CD4-positive, CD25-positive, alpha-beta regulatory T cell (primary cell): ENCODE results near the gene EXOC4. TPM values are rescaled to one million over a fixed set of nuclear protein-coding genes. Genes with fewer than 3 reads are reported as not detected.

Experiments
- ATAC-seq, 2 donors: fragments of 150-1000 bp; cut with Tn5 transposase; one replicate each; pipeline ENCODE4 v1.10.0; 2021; ENCODE audit warnings: low read depth in 2 of 2, moderate number of reproducible peaks in 2 of 2, moderate library complexity in 1 of 2
- DNase-seq, 3 donors: peaks; one replicate each; pipeline versions ENCODE4 v3.0.0 to v3.0.0-alpha.2; 2012 to 2022; ENCODE audit warnings: mixed read lengths in 1 of 3
- H3K27ac ChIP-seq: one replicate; pipeline ENCODE4 v1.7.0; 2013; ENCODE audit warnings: mild to moderate bottlenecking, low read length; ENCODE audit not compliant: insufficient read depth, poor library complexity, severe bottlenecking
- H3K27me3 ChIP-seq: one replicate; pipeline ENCODE4 v1.7.0; 2013; ENCODE audit warnings: low read length; ENCODE audit not compliant: control insufficient read depth, insufficient read depth
- H3K36me3 ChIP-seq: one replicate; pipeline ENCODE4 v1.7.0; 2013; ENCODE audit warnings: mild to moderate bottlenecking, low read length, moderate library complexity; ENCODE audit not compliant: control insufficient read depth, insufficient read depth
- H3K4me1 ChIP-seq: 2 replicates; pipeline ENCODE4 v1.7.0; 2013; ENCODE audit warnings: mild to moderate bottlenecking, low read length; ENCODE audit not compliant: insufficient read depth, control insufficient read depth, poor library complexity, severe bottlenecking
- H3K4me3 ChIP-seq: one replicate; pipeline ENCODE4 v1.7.0; 2013; ENCODE audit warnings: low read depth, mild to moderate bottlenecking, low read length, moderate library complexity
- H3K9me3 ChIP-seq, 2 experiments: 1 replicate in 1 of 2; 2 replicates in 1 of 2; pipeline ENCODE4 v1.7.0; 2013; ENCODE audit warnings: low read length in 2 of 2, mild to moderate bottlenecking in 1 of 2, moderate library complexity in 1 of 2; ENCODE audit not compliant: control insufficient read depth in 2 of 2
- H3K27ac Mint-ChIP-seq, 3 donors: one replicate each; pipeline ENCODE4 v1.8.0; 2020 to 2022; ENCODE audit warnings: mild to moderate bottlenecking in 3 of 3, mixed read lengths in 3 of 3, moderate library complexity in 2 of 3
- H3K27me3 Mint-ChIP-seq: one replicate; pipeline ENCODE4 v1.8.0; 2022; ENCODE audit warnings: mild to moderate bottlenecking, mixed read lengths
- H3K36me3 Mint-ChIP-seq: one replicate; pipeline ENCODE4 v1.8.0; 2020; ENCODE audit warnings: mixed read lengths
- H3K4me1 Mint-ChIP-seq, 4 donors: one replicate each; pipeline ENCODE4 v1.8.0; 2020 to 2022; ENCODE audit warnings: mixed read lengths in 4 of 4, mild to moderate bottlenecking in 1 of 4
- H3K4me3 Mint-ChIP-seq, 4 donors: one replicate each; pipeline ENCODE4 v1.8.0; 2020 to 2022; ENCODE audit warnings: mild to moderate bottlenecking in 4 of 4, mixed read lengths in 4 of 4, moderate library complexity in 3 of 4
- H3K9me3 Mint-ChIP-seq, 7 donors: one replicate each; pipeline ENCODE4 v1.8.0; 2020 to 2022; ENCODE audit warnings: mixed read lengths in 7 of 7, mild to moderate bottlenecking in 3 of 7, moderate library complexity in 2 of 7
- polyA plus RNA-seq, 4 donors: library from polyadenylated mRNA; unstranded; fragments of 300-500 nt; fragmentation: Illumina TruSeq; gene quantifications; one replicate each; pipeline ENCODE4 v1.2.3, GENCODE V29; 2021
- total RNA-seq: library from RNA; stranded (reverse); gene quantifications from one replicate; pipeline ENCODE4 v1.2.3, GENCODE V29; 2022

EXOC4 gene
- total and polyA plus RNA-seq, 5 donors from 2014 or later, result 39.1 to 118 (median 52.2) TPM

DNA sequence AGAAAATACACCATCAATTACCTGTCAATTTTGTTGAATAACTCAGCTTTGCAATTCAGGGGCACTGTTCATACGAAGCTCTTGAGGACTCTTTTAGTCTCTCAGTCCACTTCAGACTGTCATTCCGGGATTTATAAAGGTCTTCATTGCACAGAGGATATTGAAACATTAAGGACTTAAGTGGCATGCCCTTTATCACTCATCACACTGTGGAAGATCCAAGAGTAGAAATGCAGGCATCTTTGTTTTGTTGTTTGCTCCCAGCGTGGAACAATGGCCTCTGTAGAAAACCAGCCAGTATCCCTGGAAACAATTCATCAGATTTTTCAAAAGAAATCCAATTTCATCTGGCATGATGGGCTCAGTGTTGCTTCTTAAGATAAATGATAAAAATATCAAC, 808.0 kb downstream of the EXOC4 start:
- no peaks in the 10 kb centered on the region for H3K27me3 Mint-ChIP-seq
- no peaks in the 10 kb centered on the region for H3K4me1 Mint-ChIP-seq
- ATAC-seq (no peak), DNase-seq (no peak)
- no peak overlapping the region for H3K4me3 Mint-ChIP-seq
- H3K36me3 Mint-ChIP-seq, result peaks cover 45% of the 10 kb centered on the region
- peaks cover 0 to 2% (median 0%) of the 10 kb centered on the region in 7 donors for H3K9me3 Mint-ChIP-seq
- Histone ChIP-seq H3K27ac (no peak overlapping the region), H3K27me3 (no peaks in the 10 kb centered on the region), H3K4me1 (no peaks in the 10 kb centered on the region), H3K4me3 (no peak overlapping the region), H3K36me3 (peaks cover under 1% of the 10 kb centered on the region), H3K9me3 (no peaks in the 10 kb centered on the region)
- no peak overlapping the region for H3K27ac Mint-ChIP-seq

GRCh38 chr7:134062460-134062859, 809.6 kb downstream of the EXOC4 start:
- ATAC-seq, result no peak
- Mint-ChIP-seq H3K4me1 (no peaks in the 10 kb centered on the region), H3K27ac (no peak overlapping the region)

GRCh38 chr7:134065415-134065814, 812.5 kb downstream of the EXOC4 start:
- peaks cover 0 to 2% (median 0%) of the 10 kb centered on the region in 7 donors for H3K9me3 Mint-ChIP-seq
- Histone ChIP-seq H3K4me3 (no peak overlapping the region), H3K27ac (no peak overlapping the region), H3K9me3 (no peaks in the 10 kb centered on the region), H3K27me3 (no peaks in the 10 kb centered on the region), H3K4me1 (no peaks in the 10 kb centered on the region), H3K36me3 (peaks cover 5% of the 10 kb centered on the region)
- no peaks in the 10 kb centered on the region for H3K27me3 Mint-ChIP-seq
- ATAC-seq, result no peak
- H3K36me3 Mint-ChIP-seq, result peaks cover 43% of the 10 kb centered on the region
- DNase-seq, result no peak
- H3K27ac Mint-ChIP-seq, result no peak overlapping the region
- H3K4me1 Mint-ChIP-seq, result no peaks in the 10 kb centered on the region
- H3K4me3 Mint-ChIP-seq, result no peak overlapping the region

More at GRCh38 chr7:134062460-134062859, 809.6 kb downstream of the EXOC4 start:
- DNase-seq, result no peak
- Histone ChIP-seq H3K27ac (no peak overlapping the region), H3K4me1 (no peaks in the 10 kb centered on the region), H3K36me3 (peaks cover 5% of the 10 kb centered on the region), H3K27me3 (no peaks in the 10 kb centered on the region), H3K4me3 (no peak overlapping the region), H3K9me3 (no peaks in the 10 kb centered on the region)
- Mint-ChIP-seq H3K9me3 (peaks cover 0 to 2% (median 0%) of the 10 kb centered on the region in 7 donors), H3K27me3 (no peaks in the 10 kb centered on the region), H3K4me3 (no peak overlapping the region), H3K36me3 (peaks cover 47% of the 10 kb centered on the region)

DNA sequence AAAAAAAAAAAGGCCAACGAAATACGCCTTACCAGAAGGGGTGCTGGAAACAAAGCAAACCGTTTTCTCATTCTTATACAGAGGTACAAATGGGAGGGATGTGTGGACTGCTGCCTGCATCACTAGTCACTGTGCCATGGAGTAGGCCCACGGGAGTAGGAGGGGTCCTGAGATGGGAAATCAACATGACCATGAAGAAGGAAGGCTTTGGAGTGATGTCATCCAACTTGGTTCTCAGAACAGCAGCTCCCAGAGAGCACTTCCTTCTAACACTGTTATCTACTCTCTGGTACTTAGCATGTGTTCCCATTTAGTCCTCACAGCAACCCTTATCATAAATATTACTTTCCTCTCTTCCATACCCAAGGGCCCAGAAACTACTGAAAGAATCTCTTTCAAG, 814.3 kb downstream of the EXOC4 start:
- Mint-ChIP-seq H3K27ac (no peak overlapping the region), H3K36me3 (peaks cover 43% of the 10 kb centered on the region)
- DNase-seq, result no peak

DNA sequence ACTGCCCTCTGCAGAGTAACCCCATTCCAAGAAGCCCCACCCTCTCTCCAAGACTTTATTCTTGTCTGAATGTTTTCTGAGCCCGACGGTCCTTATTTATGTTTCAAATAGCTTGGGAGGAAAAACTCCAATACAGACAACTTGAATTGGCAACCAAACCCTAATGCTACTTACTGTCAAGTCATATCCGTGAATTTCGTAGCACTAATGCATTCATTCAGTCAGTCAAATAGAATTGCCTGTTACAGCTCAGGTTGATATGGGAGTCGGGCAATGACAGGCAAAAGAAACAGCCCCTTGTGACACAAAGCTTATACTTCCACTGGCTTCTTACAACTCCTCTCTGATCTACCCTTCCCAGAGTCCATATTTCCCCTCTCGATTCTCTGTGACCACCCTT, 815.8 kb downstream of the EXOC4 start:
- Histone ChIP-seq H3K36me3 (peaks cover 5% of the 10 kb centered on the region), H3K27ac (no peak overlapping the region), H3K9me3 (no peaks in the 10 kb centered on the region), H3K4me1 (no peaks in the 10 kb centered on the region), H3K27me3 (no peaks in the 10 kb centered on the region), H3K4me3 (no peak overlapping the region)
- DNase-seq (no peak), ATAC-seq (no peak)
- Mint-ChIP-seq H3K36me3 (peaks cover 31% of the 10 kb centered on the region), H3K27ac (no peak overlapping the region), H3K9me3 (peaks cover 0 to 1% (median 0%) of the 10 kb centered on the region in 7 donors), H3K4me1 (no peaks in the 10 kb centered on the region), H3K4me3 (no peak overlapping the region), H3K27me3 (no peaks in the 10 kb centered on the region)

More for the DNA sequence above, 814.3 kb downstream of the EXOC4 start:
- H3K9me3 Mint-ChIP-seq, result peaks cover 0 to 1% (median 0%) of the 10 kb centered on the region in 7 donors
- H3K27me3 Mint-ChIP-seq, result no peaks in the 10 kb centered on the region
- no peak overlapping the region for H3K4me3 Mint-ChIP-seq
- H3K4me1 ChIP-seq, result no peaks in the 10 kb centered on the region
- no peaks in the 10 kb centered on the region for H3K9me3 ChIP-seq
- no peak for ATAC-seq
- H3K27me3 ChIP-seq, result no peaks in the 10 kb centered on the region
- no peak overlapping the region for H3K27ac ChIP-seq
- no peak overlapping the region for H3K4me3 ChIP-seq
- H3K36me3 ChIP-seq, result peaks cover 5% of the 10 kb centered on the region
- H3K4me1 Mint-ChIP-seq, result no peaks in the 10 kb centered on the region

DNA sequence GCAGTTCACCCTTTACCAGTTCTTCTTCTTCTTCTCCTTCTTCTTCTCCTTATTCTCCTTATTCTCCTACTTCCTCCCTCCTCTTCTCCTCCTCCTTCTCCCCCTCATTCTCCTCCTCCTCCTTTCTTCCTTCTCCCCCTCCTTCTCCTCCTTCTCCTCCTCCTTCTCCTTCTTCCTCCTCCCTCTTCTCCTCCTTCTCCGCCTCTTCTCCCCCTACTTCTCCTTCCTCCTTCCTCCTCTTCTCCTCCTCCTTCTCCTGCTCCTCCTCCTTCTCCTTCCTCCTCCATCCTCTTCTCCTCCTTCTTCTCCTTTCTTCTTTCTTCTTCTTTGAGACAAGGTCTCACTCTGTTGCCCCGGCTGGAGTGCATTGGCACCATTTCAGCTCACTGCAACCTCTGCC, 816.3 kb downstream of the EXOC4 start:
- H3K9me3 ChIP-seq, result no peaks in the 10 kb centered on the region
- Mint-ChIP-seq H3K4me3 (no peak overlapping the region), H3K4me1 (no peaks in the 10 kb centered on the region), H3K27me3 (no peaks in the 10 kb centered on the region), H3K9me3 (peaks cover 0 to 1% (median 0%) of the 10 kb centered on the region in 7 donors), H3K27ac (no peak overlapping the region), H3K36me3 (peaks cover 28% of the 10 kb centered on the region)
- ATAC-seq, result no peak
- no peaks in the 10 kb centered on the region for H3K27me3 ChIP-seq
- H3K36me3 ChIP-seq, result peaks cover 5% of the 10 kb centered on the region
- no peak overlapping the region for H3K4me3 ChIP-seq
- H3K27ac ChIP-seq, result no peak overlapping the region
- DNase-seq, result no peak
- H3K4me1 ChIP-seq, result no peaks in the 10 kb centered on the region

DNA sequence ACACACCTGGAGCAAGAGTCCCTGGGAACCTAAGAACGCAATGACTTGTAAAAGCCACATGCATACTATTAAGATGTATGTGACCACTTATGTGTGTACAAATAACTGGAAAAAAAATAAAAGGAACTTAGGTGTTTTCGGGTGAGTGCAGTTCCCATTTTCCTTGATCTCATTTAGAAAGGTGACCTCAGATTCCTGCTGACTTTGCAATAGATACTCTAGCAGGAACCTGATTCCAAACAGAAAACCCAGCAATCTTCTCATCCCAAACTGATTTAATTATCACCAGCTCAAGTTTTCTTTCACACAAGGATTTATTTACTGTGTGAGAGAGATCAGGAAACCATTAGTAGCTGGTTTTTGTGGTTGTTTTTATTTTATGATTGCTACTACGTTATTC, 817.8 kb downstream of the EXOC4 start:
- Histone ChIP-seq H3K27ac (no peak overlapping the region), H3K4me3 (no peak overlapping the region), H3K4me1 (no peaks in the 10 kb centered on the region), H3K36me3 (peaks cover 5% of the 10 kb centered on the region), H3K27me3 (no peaks in the 10 kb centered on the region), H3K9me3 (no peaks in the 10 kb centered on the region)
- no peak for ATAC-seq
- no peaks in the 10 kb centered on the region for H3K4me1 Mint-ChIP-seq
- H3K4me3 Mint-ChIP-seq, result no peak overlapping the region
- DNase-seq, result no peak
- no peaks in the 10 kb centered on the region for H3K27me3 Mint-ChIP-seq
- peaks cover 0 to 3% (median under 1%) of the 10 kb centered on the region in 7 donors for H3K9me3 Mint-ChIP-seq
- H3K36me3 Mint-ChIP-seq, result peaks cover 28% of the 10 kb centered on the region
- no peak overlapping the region for H3K27ac Mint-ChIP-seq
